Endometrial microvascular endothelial cells (primary cell): ENCODE measurements around the gene HS6ST2. TPM values are rescaled to one million over a fixed set of nuclear protein-coding genes. Genes with fewer than 3 reads are reported as not detected.
"Not testable (repeated sequence)": the region's sequence is repeated elsewhere in the genome, so short reads cannot be mapped to it uniquely, and the experiment has no call there.

Experiments used
- in situ Hi-C: cut with HindIII; loops from 2 replicates; pipeline ENCODE4 v1.10.0; 2017; ENCODE audit warnings: low sequenced_read_pairs, low pct_unique_long_range_greater_than_20kb; ENCODE audit errors: inconsistent ontology term
- total RNA-seq: library from RNA; depleted of rRNA; stranded (reverse); fragments of >200 nt; gene quantifications from one replicate; pipeline ENCODE4 v1.2.3, GENCODE V29; 2015; ENCODE audit errors: inconsistent ontology term

Gene HS6ST2
- not detected for total RNA-seq

- in situ Hi-C loops, result no loop called here
Observed at GRCh38 chrX:132958091-132958703, at the start of gene HS6ST2. Gene HS6ST2 (minus strand): TSS chrX:132958629.

GRCh38 chrX:133007458-133007857 is 49.0 kb upstream of the HS6ST2 start:
- in situ Hi-C loops, result no loop called here

DNA sequence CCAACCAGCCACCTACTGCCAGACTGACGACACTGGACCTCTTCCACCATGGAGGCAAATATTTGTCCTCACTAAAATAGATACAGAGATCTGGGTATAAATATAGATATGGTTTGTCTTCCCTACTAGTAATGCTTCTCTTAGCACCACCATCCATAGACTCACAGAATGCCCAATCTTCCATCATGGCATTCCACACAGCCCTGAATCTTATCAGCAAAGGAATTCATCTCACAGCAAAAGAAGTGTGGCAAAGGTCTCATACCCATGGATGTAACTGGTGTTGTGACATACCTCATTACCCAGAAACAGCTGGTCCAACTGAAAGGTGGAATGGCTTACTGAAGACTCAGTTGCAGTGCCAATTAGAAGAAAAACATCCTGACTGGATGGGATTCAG is 47.2 kb upstream of the HS6ST2 start:
- in situ Hi-C loops, result no loop called here

DNA sequence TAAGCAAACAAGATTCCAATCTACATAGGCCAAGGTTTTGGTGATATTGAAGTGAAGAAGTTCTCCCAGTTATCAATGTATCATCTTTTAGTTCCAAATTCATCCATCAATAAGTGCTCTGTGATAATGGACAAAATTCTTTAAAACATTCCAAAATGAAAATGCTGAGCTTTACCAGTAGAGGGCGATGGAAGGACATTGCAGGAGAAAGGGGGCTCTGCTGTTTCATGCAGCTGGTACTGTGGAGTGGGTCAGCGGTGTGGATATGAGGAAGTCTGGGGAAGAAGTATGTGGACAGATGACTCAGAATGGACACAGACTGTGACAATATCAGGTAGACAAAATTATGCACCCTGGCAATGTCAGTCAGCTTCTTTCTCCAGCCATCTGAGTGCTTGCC is 46.6 kb upstream of the HS6ST2 start:
- in situ Hi-C loops, result no loop called here

DNA sequence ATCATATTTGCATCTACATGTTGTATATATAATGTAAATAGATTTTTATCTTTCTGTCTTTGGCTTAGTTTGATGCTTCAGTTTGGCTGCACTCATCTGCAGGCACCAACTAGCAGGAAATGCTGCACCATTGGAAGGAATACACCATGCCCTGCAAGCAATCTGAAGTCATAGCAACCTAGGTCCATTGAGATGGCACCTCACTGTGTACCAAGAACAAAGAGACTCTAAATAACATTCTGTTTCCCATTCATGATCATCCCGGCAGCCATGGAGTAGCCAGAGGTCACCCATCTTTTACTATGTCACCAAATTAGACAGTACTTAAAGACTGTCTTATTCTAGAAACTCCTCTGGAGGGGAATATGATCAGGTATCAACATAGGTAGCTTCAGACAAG is 40.8 kb upstream of the HS6ST2 start:
- in situ Hi-C loops, result no loop called here

- in situ Hi-C loops, result no loop called here
Observed at GRCh38 chrX:132990835-132991234, 32.4 kb upstream of the HS6ST2 start.

- in situ Hi-C loops, result no loop called here
Observed at GRCh38 chrX:132986556-132986955, 28.1 kb upstream of the HS6ST2 start.

- in situ Hi-C loops, result no loop called here
Observed at GRCh38 chrX:132984058-132984650, 25.7 kb upstream of the HS6ST2 start.

GRCh38 chrX:132983496-132983895 is 25.1 kb upstream of the HS6ST2 start:
- in situ Hi-C loops, result no loop called here

GRCh38 chrX:132980035-132980434 is 21.6 kb upstream of the HS6ST2 start:
- in situ Hi-C loops, result not testable (repeated sequence)

GRCh38 chrX:132968296-132968949 is 10.0 kb upstream of the HS6ST2 start:
- in situ Hi-C loops, result no loop called here

GRCh38 chrX:132967049-132967448 is 8.6 kb upstream of the HS6ST2 start:
- in situ Hi-C loops, result no loop called here

GRCh38 chrX:132965461-132965860 is 7.0 kb upstream of the HS6ST2 start:
- in situ Hi-C loops, result no loop called here

- in situ Hi-C loops, result no loop called here
Observed at GRCh38 chrX:132961511-132961910, 3.1 kb upstream of the HS6ST2 start.

GRCh38 chrX:132957211-132958090 is 978 bp downstream of the HS6ST2 start:
- in situ Hi-C loops, result no loop called here

- in situ Hi-C loops, result no loop called here
Observed at GRCh38 chrX:132956421-132957210, 1.8 kb downstream of the HS6ST2 start.

DNA sequence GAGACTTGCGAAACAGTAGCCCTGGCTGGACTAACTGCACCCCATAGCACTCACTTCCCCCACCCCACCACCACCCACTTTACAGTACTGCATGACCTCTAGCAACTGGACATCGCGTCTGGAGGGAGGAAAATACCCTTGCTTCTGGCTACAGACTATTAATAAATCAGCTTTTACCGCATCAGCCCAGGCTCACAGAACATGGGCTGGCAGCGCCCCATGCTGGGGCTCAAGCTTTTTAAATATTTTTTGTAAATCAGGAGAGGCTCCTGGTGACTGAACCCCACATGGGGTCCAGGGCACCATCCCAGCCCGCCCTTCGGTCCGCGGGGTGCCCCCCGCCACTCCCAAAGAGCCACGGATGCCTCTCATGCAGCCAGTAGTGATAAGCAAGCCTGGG is 2.7 kb downstream of the HS6ST2 start:
- in situ Hi-C loops, result no loop called here

DNA sequence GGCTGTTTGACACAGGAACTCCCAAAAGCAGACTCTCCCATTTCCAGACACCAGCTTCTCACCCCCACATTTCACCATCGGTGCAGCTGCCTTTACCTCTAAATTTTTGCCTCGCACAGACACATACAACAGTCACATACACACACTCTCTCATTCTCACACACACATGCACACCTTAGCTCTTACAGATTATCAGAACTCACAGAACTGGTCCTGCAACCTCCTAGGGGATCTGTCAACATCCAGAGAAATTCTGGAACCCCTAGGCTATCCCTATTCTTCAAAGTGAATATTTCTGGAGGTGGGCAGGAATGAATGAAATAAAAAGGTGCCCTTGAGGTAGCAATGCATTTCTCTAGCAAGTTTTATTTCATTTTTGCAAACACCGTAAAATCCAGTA is 4.1 kb downstream of the HS6ST2 start:
- in situ Hi-C loops, result no loop called here

GRCh38 chrX:132953354-132953753 is 5.1 kb downstream of the HS6ST2 start:
- in situ Hi-C loops, result no loop called here
